ENCODE measurements around the gene RERE. TPM values are rescaled to one million over a fixed set of nuclear protein-coding genes. Genes with fewer than 3 reads are reported as not detected.
A peak's percentile ranks its signal among the peaks of the same experiment; 100 is the strongest.

Gene RERE
- total and polyA plus RNA-seq, 2 donors (not counting 3 experiments of a cell fraction or from before 2014, with no cell fraction given): 14.1 to 113 TPM

- intact Hi-C loops (cut with micrococcal nuclease): loop anchor here (2.0 to 5.0 kb wide), 3 partner anchors 63 to 245 kb away; partner anchors contain the start of gene ENO1
- TF ChIP-seq MYC (IDR thresholded peaks at IDR 0.05; ENCODE audit: low read depth, low read length) (no peak), FOS (IDR thresholded peaks at IDR 0.05; ENCODE audit: borderline replicate concordance, insufficient read depth, low read length) (peak; percentile 66), GATA2 (IDR thresholded peaks at IDR 0.05; ENCODE audit: insufficient read depth, insufficient read length, low read depth, low read length) (no peak), POLR2A (IDR thresholded peaks at IDR 0.05; ENCODE audit: low read depth, low read length) (no peak), MAX (IDR thresholded peaks at IDR 0.05; ENCODE audit: insufficient read depth, insufficient read length) (no peak), JUN (IDR thresholded peaks at IDR 0.05; ENCODE audit: borderline replicate concordance, insufficient read depth, insufficient read length, low read depth) (peak; percentile 36), CTCF (IDR thresholded peaks at IDR 0.05; ENCODE audit: extremely low read depth in 1 of 2, insufficient read depth in 1 of 2, low read depth in 1 of 2, low read length in 2 of 2) (no peak), EZH2 (IDR thresholded peaks at IDR 0.05; ENCODE audit: borderline replicate concordance, low read depth, low read length, severe bottlenecking) (no peak), POLR2AphosphoS5 (IDR thresholded peaks at IDR 0.05; ENCODE audit: insufficient read depth, low read depth, low read length) (no peak)
- peaks cover 53% of the 10 kb centered on the region for H3K4me1 ChIP-seq (ENCODE audit: control insufficient read depth, extremely low read depth, insufficient read depth, low read length)
- H3K27ac ChIP-seq (ENCODE audit: insufficient read depth, low read depth, low read length): peak overlapping the region; percentile 92
- no peaks in the 10 kb centered on the region for H4K20me1 ChIP-seq (replicated peaks; ENCODE audit: control insufficient read depth, extremely low read depth, insufficient read depth, low read length)
- H3K9me1 ChIP-seq (replicated peaks; ENCODE audit: control insufficient read depth, extremely low read depth, insufficient read depth, low read length): no peaks in the 10 kb centered on the region
- H2AFZ ChIP-seq (ENCODE audit: low read depth, low read length): no peak overlapping the region
- H3K4me3 ChIP-seq (replicated peaks in 1 of 3; ENCODE audit: insufficient read depth in 1 of 3, low read depth in 1 of 3, low read length in 3 of 3): peak overlapping the region; percentile 84 to 98 (median 91)
- H3K79me2 ChIP-seq (ENCODE audit: control insufficient read depth, insufficient read depth, low read length): peaks cover 43% of the 10 kb centered on the region
- H3K9me3 ChIP-seq (replicated peaks; ENCODE audit: control insufficient read depth, insufficient read depth, low read length): no peaks in the 10 kb centered on the region
- ChIA-PET POLR2A (interaction anchor here (1.2 kb wide), 1 partner anchor 33 kb away, joined by 7 read pairs; no protein-coding TSS in a partner anchor), CTCF (interaction anchor here (0.9 to 2.3 kb wide), 9 partner anchors 12 to 255 kb away, joined by 3 to 33 read pairs (median 4); no protein-coding TSS in a partner anchor)
- peak overlapping the region; percentile 80 for H3K4me2 ChIP-seq (ENCODE audit: insufficient read depth, low read length)
- peak overlapping the region; percentile 98 for H3K9ac ChIP-seq (replicated peaks; ENCODE audit: extremely low read depth, insufficient read depth, low read length)
- DNase-seq (ENCODE audit: low read depth, low spot score) (peak; percentile 78), FAIRE-seq (peak; percentile 81)
- no peaks in the 10 kb centered on the region for H3K36me3 ChIP-seq (ENCODE audit: control insufficient read depth in 2 of 2, extremely low read depth in 1 of 2, insufficient read depth in 2 of 2, low read length in 2 of 2)
- H3K27me3 ChIP-seq (ENCODE audit: control insufficient read depth in 2 of 2, insufficient read depth in 2 of 2, low read length in 2 of 2): no peaks in the 10 kb centered on the region
- dilution Hi-C loops (cut with MboI; ENCODE audit: extremely low pct_ligation_motif_present, low sequenced_read_pairs): no loop called here
- no TSS peak for BruUV-seq (replicated peaks)
Observed at GRCh38 chr1:8816264-8816663, 1.2 kb downstream of the RERE start.
